Lower leg skin (tissue), 4 donors: ENCODE results near the gene AFTPH. TPM values are rescaled to one million over a fixed set of nuclear protein-coding genes. Genes with fewer than 3 reads are reported as not detected.
A peak's percentile ranks its signal among the peaks of the same experiment; 100 is the strongest.

Source experiments
- DNase-seq, 2 donors: peaks; one replicate each; pipeline ENCODE4 v3.0.0-alpha.2; 2019; ENCODE audit warnings: low spot score in 2 of 2
- H3K4me3 ChIP-seq: fragments of 200-600 bp; sonication (generic); 2 replicates; pipeline ENCODE4 v1.5.1; 2017; ENCODE audit warnings: mild to moderate bottlenecking, low read depth; ENCODE audit not compliant: poor library complexity, severe bottlenecking
- CTCF ChIP-seq, 3 donors: fragments of 450-650 bp; IDR thresholded peaks; one replicate each; pipeline ENCODE4 v1.5.1; 2016; ENCODE audit warnings: antibody characterized with exemption in 3 of 3, mild to moderate bottlenecking in 3 of 3, moderate library complexity in 2 of 3
- POLR2A ChIP-seq, 2 donors: fragments of 450-650 bp; IDR thresholded peaks; one replicate each; pipeline ENCODE4 v1.6.1; 2016 to 2017; ENCODE audit warnings: antibody characterized with exemption in 2 of 2, mild to moderate bottlenecking in 1 of 2, moderate library complexity in 1 of 2
- WGBS, 2 donors: methylation state at CpG; one replicate each; pipeline ENCODE4 v1.1.5; 2018; 5-methylcytosine and 5-hydroxymethylcytosine counted together
- intact Hi-C: fragments of 100-400 bp; cut with DNase I; formaldehyde crosslinking; loops from one replicate; pipeline ENCODE4 v1.15.0; 2023; ENCODE audit warnings: low total_unique reads
- total RNA-seq, 4 donors: library from RNA; depleted of rRNA; stranded (reverse); fragments of >200 nt; gene quantifications; one replicate each; pipeline ENCODE4 v1.1.0, GENCODE V29; 2016

Gene AFTPH
- total RNA-seq, 4 donors from 2014 or later = 46.4 to 53.8 (median 49.6) TPM

- no peak overlapping the region for H3K4me3 ChIP-seq
- intact Hi-C loops = no loop called here
- WGBS, 2 donors = 68 to 75% methylated on average over 12 of the region's 12 CpGs
- peak in 1 of 2 donors; percentile 80 for DNase-seq
- TF ChIP-seq CTCF (IDR thresholded peaks at IDR 0.05) (no peak), POLR2A (IDR thresholded peaks at IDR 0.05) (no peak)
Observed at GRCh38 chr2:64601785-64602391, 77.8 kb downstream of the AFTPH start.

- no peak overlapping the region for H3K4me3 ChIP-seq
- WGBS, 2 donors = 93 to 96% methylated on average over 11 of the region's 11 CpGs
- intact Hi-C loops = no loop called here
- TF ChIP-seq POLR2A (IDR thresholded peaks at IDR 0.05) (no peak), CTCF (IDR thresholded peaks at IDR 0.05) (no peak)
- DNase-seq = no peak
Observed at GRCh38 chr2:64602436-64602835, 78.3 kb downstream of the AFTPH start.

- no peak overlapping the region for H3K4me3 ChIP-seq
- WGBS, 2 donors = 94 to 96% methylated on average over 2 of the region's 2 CpGs
- DNase-seq = no peak
- intact Hi-C loops = no loop called here
- TF ChIP-seq CTCF (IDR thresholded peaks at IDR 0.05) = no peak
- no peak for TF ChIP-seq POLR2A (IDR thresholded peaks at IDR 0.05)
Observed at GRCh38 chr2:64604155-64604554, 80.0 kb downstream of the AFTPH start.

- peak; percentile 28 to 84 for DNase-seq
Observed at GRCh38 chr2:64605026-64605471, 80.9 kb downstream of the AFTPH start.

GRCh38 chr2:64605991-64606478, 81.9 kb downstream of the AFTPH start:
- H3K4me3 ChIP-seq = no peak overlapping the region
- TF ChIP-seq CTCF (IDR thresholded peaks at IDR 0.05) = no peak
- no peak for TF ChIP-seq POLR2A (IDR thresholded peaks at IDR 0.05)
- 73 to 79% methylated on average over 5 of the region's 5 CpGs for whole genome bisulfite sequencing, 2 donors
- intact Hi-C loops = no loop called here
- DNase-seq = peak; percentile 12 to 79

More at GRCh38 chr2:64605026-64605471, 80.9 kb downstream of the AFTPH start:
- WGBS, 2 donors = 28 to 31% methylated on average over 6 of the region's 6 CpGs
- TF ChIP-seq CTCF (IDR thresholded peaks at IDR 0.05) = no peak
- TF ChIP-seq POLR2A (IDR thresholded peaks at IDR 0.05) = no peak
- H3K4me3 ChIP-seq = no peak overlapping the region
- intact Hi-C loops = no loop called here
